GM18951 (cell line): ENCODE results near the gene GRID1.

Experiments used
- POLR2A ChIP-seq: IDR thresholded peaks from 4 replicates; pipeline ENCODE4 v1.6.1; 2011; ENCODE audit warnings: mild to moderate bottlenecking; ENCODE audit not compliant: insufficient read length, insufficient read depth; ENCODE audit errors: extremely low read depth
- in situ Hi-C: fragments of 300-500 bp; cut with MboI; formaldehyde crosslinking; loops from one replicate; pipeline ENCODE4 v1.12.0; 2022; ENCODE audit warnings: low sequenced_read_pairs, mixed read lengths, inconsistent platforms; ENCODE audit not compliant: unreplicated experiment

The GRID1 gene

GRCh38 chr10:86164960-86165630 is 201.5 kb downstream of the GRID1 start:
- in situ Hi-C loops: no loop called here
- no peak for TF ChIP-seq POLR2A

- TF ChIP-seq POLR2A: no peak
- in situ Hi-C loops: no loop called here
These were observed 202.3 kb downstream of the GRID1 start for GRCh38 chr10:86164174-86164774.

GRCh38 chr10:86163522-86164173 is 202.9 kb downstream of the GRID1 start:
- TF ChIP-seq POLR2A: no peak
- in situ Hi-C loops: no loop called here

- TF ChIP-seq POLR2A: no peak
- in situ Hi-C loops: no loop called here
These were observed 203.7 kb downstream of the GRID1 start for GRCh38 chr10:86162696-86163400.

- TF ChIP-seq POLR2A: no peak
- in situ Hi-C loops: no loop called here
These were observed 204.6 kb downstream of the GRID1 start for GRCh38 chr10:86162036-86162435.

GRCh38 chr10:86160890-86161585 is 205.6 kb downstream of the GRID1 start:
- no peak for TF ChIP-seq POLR2A
- in situ Hi-C loops: no loop called here

- no peak for TF ChIP-seq POLR2A
- in situ Hi-C loops: no loop called here
These were observed 206.8 kb downstream of the GRID1 start for GRCh38 chr10:86159797-86160196.

GRCh38 chr10:86155054-86155921 is 211.3 kb downstream of the GRID1 start:
- in situ Hi-C loops: no loop called here
- TF ChIP-seq POLR2A: no peak

- in situ Hi-C loops: no loop called here
- TF ChIP-seq POLR2A: no peak
These were observed 212.8 kb downstream of the GRID1 start for GRCh38 chr10:86153751-86154150.

GRCh38 chr10:86152911-86153310 is 213.7 kb downstream of the GRID1 start:
- in situ Hi-C loops: no loop called here
- TF ChIP-seq POLR2A: no peak

GRCh38 chr10:86152354-86152753 is 214.2 kb downstream of the GRID1 start:
- TF ChIP-seq POLR2A: no peak
- in situ Hi-C loops: no loop called here

GRCh38 chr10:86151613-86152012 is 215.0 kb downstream of the GRID1 start:
- TF ChIP-seq POLR2A: no peak
- in situ Hi-C loops: no loop called here
